ENCODE results near the gene HSD11B1.

The HSD11B1 gene

GRCh38 chr1:209685821-209686220 lies 18.8 kb upstream of the HSD11B1 start:
- TF ChIP-seq EZH2phosphoT487 (IDR thresholded peaks at IDR 0.05; ENCODE audit: low read length), result no peak
- TF ChIP-seq CTCF (IDR thresholded peaks at IDR 0.05; ENCODE audit: low read length), result peak; percentile 33
- no peak for TF ChIP-seq EZH2 (optimal IDR thresholded peaks at IDR 0.05; ENCODE audit: low read depth, low read length)
- Histone ChIP-seq H3K9me3 (replicated peaks; ENCODE audit: insufficient read depth, low read length) (no peaks in the 10 kb centered on the region), H3K36me3 (replicated peaks; ENCODE audit: insufficient read depth, low read length) (no peaks in the 10 kb centered on the region), H3F3A (ENCODE audit: insufficient read depth, low read length) (peaks cover 11% of the 10 kb centered on the region), H3K79me2 (ENCODE audit: low read length) (no peaks in the 10 kb centered on the region), H3K27me3 (replicated peaks; ENCODE audit: insufficient read depth, low read length) (no peaks in the 10 kb centered on the region), H3K9me2 (replicated peaks; ENCODE audit: insufficient read depth, low read length) (no peaks in the 10 kb centered on the region), H3K27ac (ENCODE audit: low read length) (peak overlapping the region; percentile 15; the same call in 1 of the 2 replicates), H3K9ac (ENCODE audit: low read length) (peak overlapping the region; percentile 2; the same call in 1 of the 2 replicates), H3K4me3 (ENCODE audit: low read length) (peak overlapping the region; percentile 4; the same call in 1 of the 2 replicates), H3K4me2 (ENCODE audit: low read depth, low read length) (peak overlapping the region; percentile 59), H2AFZ (ENCODE audit: low read length) (peak overlapping the region; percentile 22; the same call in 1 of the 2 replicates), H4K20me1 (ENCODE audit: insufficient read depth, low read length) (no peaks in the 10 kb centered on the region), H3K4me1 (ENCODE audit: low read length) (peaks cover 27% of the 10 kb centered on the region)
- DNase-seq, result peak; percentile 91

GRCh38 chr1:209686322-209686721 lies 18.3 kb upstream of the HSD11B1 start:
- H2AFZ ChIP-seq (ENCODE audit: low read length), result no peak overlapping the region
- no peaks in the 10 kb centered on the region for H3K79me2 ChIP-seq (ENCODE audit: low read length)
- TF ChIP-seq CTCF (IDR thresholded peaks at IDR 0.05; ENCODE audit: low read length) (no peak), EZH2phosphoT487 (IDR thresholded peaks at IDR 0.05; ENCODE audit: low read length) (no peak), EZH2 (optimal IDR thresholded peaks at IDR 0.05; ENCODE audit: low read depth, low read length) (no peak)
- no peaks in the 10 kb centered on the region for H4K20me1 ChIP-seq (ENCODE audit: insufficient read depth, low read length)
- H3K9ac ChIP-seq (ENCODE audit: low read length), result no peak overlapping the region
- H3K27ac ChIP-seq (ENCODE audit: low read length), result no peak overlapping the region
- DNase-seq, result no peak
- H3K4me2 ChIP-seq (ENCODE audit: low read depth, low read length), result peak overlapping the region; percentile 59; the same call in 1 of the 2 replicates
- H3K36me3 ChIP-seq (replicated peaks; ENCODE audit: insufficient read depth, low read length), result no peaks in the 10 kb centered on the region
- H3K4me1 ChIP-seq (ENCODE audit: low read length), result peaks cover 27% of the 10 kb centered on the region
- H3F3A ChIP-seq (ENCODE audit: insufficient read depth, low read length), result peaks cover 11% of the 10 kb centered on the region
- no peaks in the 10 kb centered on the region for H3K9me3 ChIP-seq (replicated peaks; ENCODE audit: insufficient read depth, low read length)
- H3K27me3 ChIP-seq (replicated peaks; ENCODE audit: insufficient read depth, low read length), result no peaks in the 10 kb centered on the region
- H3K4me3 ChIP-seq (ENCODE audit: low read length), result no peak overlapping the region
- H3K9me2 ChIP-seq (replicated peaks; ENCODE audit: insufficient read depth, low read length), result no peaks in the 10 kb centered on the region

- Histone ChIP-seq H3K79me2 (ENCODE audit: low read length) (no peaks in the 10 kb centered on the region), H3K9ac (ENCODE audit: low read length) (no peak overlapping the region), H3K27me3 (replicated peaks; ENCODE audit: insufficient read depth, low read length) (no peaks in the 10 kb centered on the region), H3F3A (ENCODE audit: insufficient read depth, low read length) (peaks cover 11% of the 10 kb centered on the region), H4K20me1 (ENCODE audit: insufficient read depth, low read length) (no peaks in the 10 kb centered on the region), H3K4me3 (ENCODE audit: low read length) (no peak overlapping the region), H3K9me2 (replicated peaks; ENCODE audit: insufficient read depth, low read length) (no peaks in the 10 kb centered on the region), H3K4me1 (ENCODE audit: low read length) (peaks cover 36% of the 10 kb centered on the region), H3K4me2 (ENCODE audit: low read depth, low read length) (no peak overlapping the region), H3K36me3 (replicated peaks; ENCODE audit: insufficient read depth, low read length) (no peaks in the 10 kb centered on the region), H3K9me3 (replicated peaks; ENCODE audit: insufficient read depth, low read length) (no peaks in the 10 kb centered on the region), H3K27ac (ENCODE audit: low read length) (no peak overlapping the region), H2AFZ (ENCODE audit: low read length) (no peak overlapping the region)
- no peak for DNase-seq
- TF ChIP-seq CTCF (IDR thresholded peaks at IDR 0.05; ENCODE audit: low read length), result no peak
- TF ChIP-seq EZH2 (optimal IDR thresholded peaks at IDR 0.05; ENCODE audit: low read depth, low read length), result no peak
- no peak for TF ChIP-seq EZH2phosphoT487 (IDR thresholded peaks at IDR 0.05; ENCODE audit: low read length)
Observed at GRCh38 chr1:209688746-209689234, 15.9 kb upstream of the HSD11B1 start.
